Activated T-cell treated with anti-CD3 and anti-CD28 coated beads, Interleukin-2, amount 50 U/mL, for 72 hours (primary cell): Measurements from ENCODE around the gene CDH26. TPM values are rescaled to one million over a fixed set of nuclear protein-coding genes. Genes with fewer than 3 reads are reported as not detected.

ENCODE experiments used
- ATAC-seq, 2 donors: fragments of 150-1000 bp; cut with Tn5 transposase; replicated peaks in 1 of 2; 2 replicates each; pipeline ENCODE4 v1.10.0; 2021; ENCODE audit warnings: moderate library complexity in 2 of 2, mild to moderate bottlenecking in 1 of 2
- DNase-seq, 2 donors: peaks; one replicate each; pipeline ENCODE4 v3.0.0; 2021 to 2022; ENCODE audit warnings: mixed read lengths in 1 of 2
- H3K27ac Mint-ChIP-seq: one replicate; pipeline ENCODE4 v1.8.0; 2022; ENCODE audit warnings: mild to moderate bottlenecking, moderate library complexity, mixed read lengths
- H3K27me3 Mint-ChIP-seq: one replicate; pipeline ENCODE4 v1.8.0; 2022; ENCODE audit warnings: low read depth, mixed read lengths
- H3K36me3 Mint-ChIP-seq, 2 donors: one replicate each; pipeline ENCODE4 v1.8.0; 2022; ENCODE audit warnings: mixed read lengths in 2 of 2, mild to moderate bottlenecking in 1 of 2; ENCODE audit not compliant: insufficient read depth in 2 of 2
- H3K4me1 Mint-ChIP-seq: one replicate; pipeline ENCODE4 v1.8.0; 2022; ENCODE audit warnings: low read depth, mixed read lengths
- H3K4me3 Mint-ChIP-seq, 2 donors: one replicate each; pipeline ENCODE4 v1.8.0; 2022; ENCODE audit warnings: mild to moderate bottlenecking in 2 of 2, mixed read lengths in 2 of 2, moderate library complexity in 2 of 2
- H3K9me3 Mint-ChIP-seq, 2 donors: one replicate each; pipeline ENCODE4 v1.8.0; 2022; ENCODE audit warnings: mixed read lengths in 2 of 2
- total RNA-seq, 2 donors: library from RNA; stranded (reverse); gene quantifications; one replicate each; pipeline ENCODE4 v1.2.3, GENCODE V29; 2022

Gene CDH26
- total RNA-seq, 2 donors from 2014 or later: 2.4 to 3.1 TPM

DNA sequence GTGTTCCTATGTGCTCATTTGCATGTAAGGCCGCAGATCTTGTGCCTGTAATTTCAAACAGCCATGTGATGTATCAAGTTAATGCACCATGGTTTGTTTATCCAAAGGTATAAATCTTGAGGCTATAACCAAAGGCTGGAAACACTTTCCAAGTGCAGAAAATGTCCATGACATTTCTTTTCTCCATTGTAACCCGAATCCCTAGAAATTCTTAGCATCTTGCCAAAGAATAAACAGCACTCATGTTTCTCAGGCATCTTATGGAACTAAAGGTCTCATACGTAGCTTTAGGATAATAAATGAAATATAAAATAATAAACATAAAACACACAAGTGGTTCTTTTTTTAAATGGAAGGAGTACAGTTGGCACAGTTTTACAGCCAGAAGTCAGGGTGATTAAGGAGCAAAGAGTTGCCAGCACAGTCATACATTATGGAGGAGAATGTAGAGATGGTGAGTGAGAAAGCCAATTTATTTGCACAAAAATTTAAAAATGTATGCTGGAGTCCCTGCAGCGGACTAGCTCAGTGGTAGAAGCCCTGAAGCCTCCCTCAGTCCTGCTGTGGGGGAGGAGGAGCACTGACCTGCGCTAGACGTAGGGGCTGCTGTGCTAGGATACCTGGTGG is 18.0 kb downstream of the CDH26 start:
- Mint-ChIP-seq H3K9me3 (no peaks in the 10 kb centered on the region), H3K4me1 (no peaks in the 10 kb centered on the region)
- no peak for DNase-seq

DNA sequence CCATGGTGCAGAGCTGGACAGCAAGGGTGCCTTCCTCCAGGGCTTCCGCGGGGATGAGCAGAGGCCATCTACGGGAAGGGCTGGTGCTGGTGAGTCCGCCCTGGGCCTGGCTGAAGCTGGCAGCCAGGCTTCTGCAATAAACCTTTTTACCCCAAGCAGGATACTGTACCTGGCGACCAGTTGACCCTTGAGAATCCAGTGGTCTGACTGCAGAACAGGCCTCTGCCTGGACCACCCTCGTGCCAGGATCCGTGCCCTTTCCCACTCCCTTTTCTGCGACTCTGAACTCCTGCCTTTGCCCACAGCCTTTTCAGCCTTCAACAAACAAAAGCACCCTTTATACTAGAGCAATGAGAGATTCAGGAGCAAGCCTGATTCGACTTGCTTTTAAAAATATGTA is 18.9 kb downstream of the CDH26 start:
- Mint-ChIP-seq H3K9me3 (no peaks in the 10 kb centered on the region), H3K27me3 (no peaks in the 10 kb centered on the region), H3K4me1 (no peaks in the 10 kb centered on the region), H3K36me3 (peaks cover 0 to 1% of the 10 kb centered on the region in 2 donors), H3K27ac (no peak overlapping the region), H3K4me3 (no peak overlapping the region)
- ATAC-seq (no peak), DNase-seq (no peak)

More for the DNA sequence above, 18.0 kb downstream of the CDH26 start:
- Mint-ChIP-seq H3K27me3 (no peaks in the 10 kb centered on the region), H3K4me3 (no peak overlapping the region), H3K27ac (no peak overlapping the region), H3K36me3 (peaks cover 0 to 1% of the 10 kb centered on the region in 2 donors)
- no peak for ATAC-seq

DNA sequence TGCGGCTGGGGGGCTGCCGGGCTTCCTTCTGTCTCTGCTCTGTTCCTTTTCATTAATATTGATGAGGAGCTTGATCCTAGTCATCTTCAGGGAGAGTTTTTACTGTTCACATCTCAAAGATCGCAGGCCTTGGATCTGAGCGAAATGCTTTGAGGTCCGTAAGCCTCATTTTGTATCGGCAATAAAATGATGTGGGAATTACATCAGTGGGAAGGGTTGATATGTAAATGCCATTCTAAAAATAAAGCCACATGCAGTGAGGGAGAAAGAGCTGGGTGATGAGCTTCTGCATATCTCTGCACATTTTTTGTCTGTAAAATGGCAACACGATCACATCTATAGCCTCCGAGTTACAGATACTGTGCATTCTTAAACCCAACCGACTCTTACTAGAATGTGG is 24.9 kb downstream of the CDH26 start:
- DNase-seq (no peak), ATAC-seq (no peak)
- Mint-ChIP-seq H3K4me3 (no peak overlapping the region), H3K4me1 (no peaks in the 10 kb centered on the region), H3K27ac (no peak overlapping the region), H3K36me3 (no peaks in the 10 kb centered on the region), H3K9me3 (no peaks in the 10 kb centered on the region), H3K27me3 (no peaks in the 10 kb centered on the region)

DNA sequence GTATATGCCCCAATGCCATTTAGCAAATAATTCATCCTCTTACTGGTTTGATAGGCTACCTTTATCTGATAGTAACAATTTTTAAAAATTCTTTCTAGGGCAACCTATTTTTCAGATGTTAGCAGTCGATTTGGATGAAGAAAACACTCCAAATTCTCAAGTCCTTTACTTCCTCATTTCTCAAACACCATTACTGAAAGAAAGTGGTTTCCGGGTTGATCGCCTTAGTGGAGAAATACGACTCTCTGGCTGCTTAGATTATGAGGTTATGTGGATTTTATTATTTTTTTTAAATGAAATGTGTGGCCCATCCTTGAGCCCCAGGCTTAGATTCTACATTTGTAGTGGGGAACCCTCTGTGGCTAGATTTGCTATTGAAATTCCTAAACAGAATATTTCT is 26.3 kb downstream of the CDH26 start:
- H3K36me3 Mint-ChIP-seq: no peaks in the 10 kb centered on the region
- no peak overlapping the region for H3K4me3 Mint-ChIP-seq
- no peaks in the 10 kb centered on the region for H3K9me3 Mint-ChIP-seq
- no peak for ATAC-seq
- H3K27ac Mint-ChIP-seq: no peak overlapping the region
- DNase-seq: no peak
- no peaks in the 10 kb centered on the region for H3K4me1 Mint-ChIP-seq
- H3K27me3 Mint-ChIP-seq: no peaks in the 10 kb centered on the region

DNA sequence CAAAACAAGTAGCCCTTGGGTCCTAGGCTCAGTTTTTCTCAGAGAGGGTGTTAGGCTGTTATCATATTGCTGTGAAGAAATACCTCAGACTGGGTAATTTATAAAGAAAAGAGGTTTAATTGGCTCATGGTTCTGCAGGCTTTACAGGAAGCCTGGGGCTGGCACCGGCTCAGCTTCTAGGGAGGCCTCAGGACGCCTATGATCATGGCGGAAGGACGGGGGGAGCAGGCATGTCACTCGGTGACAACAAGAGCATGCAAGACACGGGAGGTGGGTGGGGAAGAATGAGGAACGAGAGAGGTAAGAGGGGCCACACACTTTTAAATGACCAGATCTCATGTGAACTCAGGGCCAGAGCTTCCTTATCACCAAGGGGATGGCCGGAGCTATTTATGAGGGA is 26.9 kb downstream of the CDH26 start:
- Mint-ChIP-seq H3K27me3 (no peaks in the 10 kb centered on the region), H3K9me3 (no peaks in the 10 kb centered on the region), H3K36me3 (no peaks in the 10 kb centered on the region), H3K4me3 (no peak overlapping the region), H3K4me1 (no peaks in the 10 kb centered on the region), H3K27ac (no peak overlapping the region)
- DNase-seq (no peak), ATAC-seq (no peak)

DNA sequence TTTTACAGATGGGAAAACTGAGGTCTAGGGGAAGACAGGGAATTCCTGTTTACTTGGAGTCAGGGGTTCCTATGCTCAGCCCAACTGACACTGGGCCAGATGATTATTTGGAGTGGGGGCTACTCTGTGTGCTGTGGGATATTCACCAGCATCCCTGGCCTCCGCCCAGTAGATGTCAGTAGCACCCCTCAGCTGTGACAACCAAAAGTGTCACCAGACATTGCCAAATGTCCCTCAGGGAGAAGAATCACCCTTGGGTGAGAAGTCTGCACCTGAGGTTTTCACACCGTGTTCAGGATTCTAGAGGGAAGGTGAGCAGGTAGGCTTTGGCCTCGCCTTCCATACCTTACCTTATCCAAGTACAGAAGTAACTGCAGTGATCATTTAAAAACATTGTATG is 27.6 kb downstream of the CDH26 start:
- DNase-seq: peak in 1 of 2 donors; percentile 1
- H3K27ac Mint-ChIP-seq: no peak overlapping the region
- no peak for ATAC-seq
- no peaks in the 10 kb centered on the region for H3K4me1 Mint-ChIP-seq
- H3K4me3 Mint-ChIP-seq: no peak overlapping the region
- H3K9me3 Mint-ChIP-seq: no peaks in the 10 kb centered on the region
- H3K27me3 Mint-ChIP-seq: no peaks in the 10 kb centered on the region
- no peaks in the 10 kb centered on the region for H3K36me3 Mint-ChIP-seq

DNA sequence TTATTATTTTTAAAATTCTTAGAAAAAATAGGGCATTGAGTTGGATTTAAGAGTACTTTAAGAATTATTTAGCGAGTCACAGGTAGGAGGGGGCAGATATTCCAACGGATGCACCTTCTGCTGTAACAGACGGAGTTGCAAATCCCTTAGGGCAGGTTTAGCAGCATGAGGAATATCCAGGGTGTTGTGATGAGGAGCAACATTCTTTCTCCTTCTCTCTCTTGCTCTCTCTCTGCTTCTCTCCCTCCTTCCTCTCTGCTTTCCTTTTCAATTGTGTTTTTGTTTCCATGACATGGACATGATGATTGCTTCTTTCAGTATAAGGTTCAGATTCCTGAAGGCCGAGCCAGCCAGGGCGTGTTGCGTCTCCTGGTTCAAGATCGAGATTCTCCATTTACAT is 28.9 kb downstream of the CDH26 start:
- no peaks in the 10 kb centered on the region for H3K27me3 Mint-ChIP-seq
- no peak overlapping the region for H3K27ac Mint-ChIP-seq
- ATAC-seq (no peak), DNase-seq (no peak)
- no peak overlapping the region for H3K4me3 Mint-ChIP-seq
- no peaks in the 10 kb centered on the region for H3K9me3 Mint-ChIP-seq
- H3K4me1 Mint-ChIP-seq: no peaks in the 10 kb centered on the region
- no peaks in the 10 kb centered on the region for H3K36me3 Mint-ChIP-seq

DNA sequence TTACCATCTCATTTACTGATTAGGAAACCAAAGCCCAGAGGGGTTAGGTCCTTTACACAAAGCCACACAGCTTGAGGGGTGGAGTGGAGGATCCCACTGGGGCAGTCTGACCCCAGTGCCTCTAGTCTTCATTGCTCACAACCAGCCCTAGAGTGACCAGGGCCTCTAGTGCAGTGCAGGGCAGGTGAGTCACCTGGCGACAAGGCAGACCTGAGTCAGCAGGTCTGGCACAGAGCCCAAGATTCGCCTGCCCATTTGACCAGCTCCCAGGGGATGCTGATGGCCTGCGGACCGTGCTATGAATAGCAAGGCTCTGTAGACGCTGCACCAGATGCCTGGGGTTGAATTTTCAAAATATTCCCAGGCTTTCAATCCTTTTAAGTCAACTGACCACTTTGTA is 29.9 kb downstream of the CDH26 start:
- H3K27ac Mint-ChIP-seq: no peak overlapping the region
- DNase-seq: no peak
- no peaks in the 10 kb centered on the region for H3K36me3 Mint-ChIP-seq
- H3K4me3 Mint-ChIP-seq: no peak overlapping the region
- no peaks in the 10 kb centered on the region for H3K4me1 Mint-ChIP-seq
- ATAC-seq: no peak
- H3K9me3 Mint-ChIP-seq: no peaks in the 10 kb centered on the region
- H3K27me3 Mint-ChIP-seq: no peaks in the 10 kb centered on the region

DNA sequence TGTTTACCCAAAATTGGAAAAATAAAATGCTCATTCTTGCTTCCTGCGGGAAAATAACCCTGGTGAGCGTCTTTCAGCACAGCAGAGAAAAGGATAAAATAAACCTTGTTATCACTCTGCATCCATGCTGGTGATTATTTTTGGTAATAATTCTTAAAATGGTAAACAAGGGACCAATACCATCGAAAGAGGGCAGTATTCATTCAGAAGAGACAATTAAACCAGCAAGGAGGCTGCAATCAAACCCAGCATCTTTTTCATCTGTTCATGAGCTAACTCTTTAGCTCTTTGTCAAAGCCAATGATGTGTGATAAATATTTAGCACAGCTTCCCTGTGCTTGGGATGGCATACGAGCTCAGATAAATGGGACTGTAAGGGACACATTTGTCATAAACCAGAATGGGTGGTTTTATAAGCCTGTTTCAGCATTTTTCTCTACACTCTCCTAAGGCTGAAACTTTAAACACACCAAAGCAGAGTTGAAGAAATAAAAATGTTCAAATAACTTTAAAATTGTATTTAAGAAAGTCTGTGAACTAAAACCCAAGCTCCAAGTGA is 34.4 kb downstream of the CDH26 start:
- Mint-ChIP-seq H3K36me3 (peaks cover 0 to 2% of the 10 kb centered on the region in 2 donors), H3K4me3 (no peak overlapping the region), H3K27ac (no peak overlapping the region), H3K27me3 (no peaks in the 10 kb centered on the region), H3K9me3 (no peaks in the 10 kb centered on the region), H3K4me1 (peaks cover 5% of the 10 kb centered on the region)
- ATAC-seq (no peak), DNase-seq (no peak)

DNA sequence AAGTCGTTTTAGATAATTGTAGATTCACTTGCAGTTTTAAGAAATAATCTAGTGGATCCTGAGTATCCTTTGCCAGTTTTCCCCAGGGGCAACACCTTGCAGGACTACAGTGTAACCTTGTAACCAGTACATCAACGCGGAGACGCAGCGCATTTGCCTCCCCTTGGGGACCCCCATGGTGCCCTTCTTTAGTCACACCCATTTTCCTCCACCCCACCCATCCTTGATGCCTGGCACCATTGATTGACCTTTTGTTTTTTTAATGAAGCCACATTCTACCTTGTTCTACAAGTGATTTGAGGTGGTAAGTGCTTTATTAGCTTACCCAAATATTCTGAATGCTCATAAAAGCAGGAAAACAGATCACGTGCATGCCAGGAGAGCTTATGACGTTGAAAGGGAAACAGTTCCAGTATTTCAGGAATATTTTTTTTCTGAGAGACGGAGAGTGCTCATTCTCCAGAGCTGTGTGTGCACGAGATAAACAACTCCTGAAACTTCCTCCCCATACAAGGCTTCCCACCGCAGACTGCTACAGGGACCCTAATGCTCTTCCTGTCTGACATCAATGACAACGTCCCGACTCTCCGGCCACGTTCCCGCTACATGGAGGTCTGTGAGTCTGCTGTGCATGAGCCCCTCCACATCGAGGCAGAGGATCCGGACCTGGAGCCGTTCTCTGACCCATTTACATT is 35.7 kb downstream of the CDH26 start:
- H3K4me1 Mint-ChIP-seq: peaks cover 5% of the 10 kb centered on the region
- no peak for ATAC-seq
- H3K9me3 Mint-ChIP-seq: no peaks in the 10 kb centered on the region
- no peak for DNase-seq
- H3K36me3 Mint-ChIP-seq: peaks cover 0 to 2% of the 10 kb centered on the region in 2 donors
- H3K27me3 Mint-ChIP-seq: no peaks in the 10 kb centered on the region
- H3K4me3 Mint-ChIP-seq: no peak overlapping the region
- H3K27ac Mint-ChIP-seq: no peak overlapping the region

DNA sequence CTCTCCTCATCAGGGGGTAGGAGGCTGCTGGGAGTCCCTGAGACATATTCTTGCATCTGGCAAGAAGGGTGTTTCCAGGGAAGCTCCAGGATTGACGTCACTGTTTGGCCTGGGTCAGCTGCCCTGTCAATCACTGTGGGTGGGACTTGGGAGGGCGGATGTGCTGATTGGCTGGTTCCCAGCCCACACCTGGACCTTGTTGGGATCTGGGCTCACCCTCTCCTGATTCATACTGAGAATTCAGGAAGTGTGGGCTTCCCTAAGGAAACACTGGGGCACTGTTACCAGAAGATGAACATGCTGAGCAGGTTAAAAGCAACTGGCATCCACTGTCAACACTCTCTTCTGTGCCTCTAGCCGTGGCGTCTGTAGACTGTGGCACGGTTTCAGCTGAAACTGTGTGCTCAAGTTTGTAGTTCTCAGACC is 36.5 kb downstream of the CDH26 start:
- ATAC-seq: no peak
- no peak overlapping the region for H3K27ac Mint-ChIP-seq
- no peaks in the 10 kb centered on the region for H3K27me3 Mint-ChIP-seq
- H3K4me3 Mint-ChIP-seq: no peak overlapping the region
- H3K36me3 Mint-ChIP-seq: peaks cover 0 to 2% of the 10 kb centered on the region in 2 donors
- H3K4me1 Mint-ChIP-seq: peaks cover 5% of the 10 kb centered on the region
- no peak for DNase-seq
- no peaks in the 10 kb centered on the region for H3K9me3 Mint-ChIP-seq

DNA sequence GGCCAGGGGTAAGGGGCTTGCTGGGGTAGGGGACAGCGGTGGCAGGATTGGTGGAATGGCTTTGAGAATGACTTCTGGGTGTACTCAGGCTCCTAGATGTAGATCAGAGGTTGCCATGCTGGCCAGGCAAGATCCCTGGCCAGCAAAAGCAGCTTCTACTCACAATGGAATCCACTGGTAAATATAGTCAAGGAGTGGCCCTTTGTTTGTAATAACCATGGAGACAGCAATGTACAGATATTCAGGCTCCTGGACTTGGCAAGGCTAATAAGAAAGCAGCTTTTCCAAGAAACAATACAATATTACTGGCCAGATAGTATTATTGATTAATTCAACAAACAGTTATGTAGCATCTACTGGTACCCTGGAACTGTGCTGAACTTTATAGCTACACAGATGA is 37.9 kb downstream of the CDH26 start:
- H3K9me3 Mint-ChIP-seq: no peaks in the 10 kb centered on the region
- no peak overlapping the region for H3K4me3 Mint-ChIP-seq
- H3K4me1 Mint-ChIP-seq: peaks cover 5% of the 10 kb centered on the region
- H3K27ac Mint-ChIP-seq: no peak overlapping the region
- DNase-seq: no peak
- peaks cover 0 to 2% of the 10 kb centered on the region in 2 donors for H3K36me3 Mint-ChIP-seq
- ATAC-seq: no peak
- no peaks in the 10 kb centered on the region for H3K27me3 Mint-ChIP-seq

DNA sequence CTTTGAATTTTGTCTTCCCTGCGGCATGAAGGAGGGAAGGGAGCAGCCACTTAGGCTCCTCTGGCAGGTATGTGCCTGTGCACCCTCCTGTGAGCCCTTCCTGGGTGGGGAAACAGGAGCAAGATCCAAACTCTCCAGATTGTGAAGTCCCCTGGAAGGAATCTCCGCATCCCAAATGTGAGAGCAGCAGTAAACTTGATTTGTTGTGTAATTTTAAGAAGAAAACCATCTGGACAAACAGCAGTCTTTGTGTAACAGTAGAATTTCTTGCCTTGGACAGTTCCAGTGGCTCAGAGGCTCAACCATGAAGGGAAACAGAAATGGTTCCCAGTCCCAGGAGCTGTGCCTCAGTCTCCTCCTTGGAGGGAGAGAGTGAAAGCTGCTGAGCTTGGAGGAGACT is 39.7 kb downstream of the CDH26 start:
- DNase-seq (no peak), ATAC-seq (no peak)
- Mint-ChIP-seq H3K36me3 (peaks cover 0 to 2% of the 10 kb centered on the region in 2 donors), H3K27ac (no peak overlapping the region), H3K27me3 (no peaks in the 10 kb centered on the region), H3K4me1 (peaks cover 5% of the 10 kb centered on the region), H3K9me3 (no peaks in the 10 kb centered on the region), H3K4me3 (no peak overlapping the region)

DNA sequence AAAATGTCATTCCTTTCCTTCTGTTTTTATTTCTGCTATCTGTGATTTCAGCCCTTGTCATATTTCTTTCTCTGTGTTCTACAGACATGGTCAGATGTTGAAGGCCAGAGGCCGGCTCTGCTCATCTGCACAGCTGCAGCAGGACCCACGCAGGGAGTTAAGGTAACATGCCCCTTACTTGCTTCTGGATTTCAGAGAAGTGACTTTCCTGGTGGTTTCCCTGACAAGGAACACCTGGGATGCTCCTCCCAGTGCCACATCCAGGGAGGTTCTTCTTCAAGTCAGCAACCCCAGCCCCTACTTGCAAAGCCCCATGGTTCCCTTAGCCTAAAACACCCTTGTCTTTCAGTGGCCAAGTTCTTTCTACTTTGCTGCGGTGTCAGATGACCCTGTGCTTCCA is 41.3 kb downstream of the CDH26 start:
- no peak overlapping the region for H3K4me3 Mint-ChIP-seq
- H3K36me3 Mint-ChIP-seq: no peaks in the 10 kb centered on the region
- no peaks in the 10 kb centered on the region for H3K4me1 Mint-ChIP-seq
- H3K27ac Mint-ChIP-seq: no peak overlapping the region
- no peaks in the 10 kb centered on the region for H3K27me3 Mint-ChIP-seq
- no peaks in the 10 kb centered on the region for H3K9me3 Mint-ChIP-seq
- no peak for ATAC-seq
- DNase-seq: no peak
